ENCODE measurements around the gene SCN10A.

SCN10A gene

DNA sequence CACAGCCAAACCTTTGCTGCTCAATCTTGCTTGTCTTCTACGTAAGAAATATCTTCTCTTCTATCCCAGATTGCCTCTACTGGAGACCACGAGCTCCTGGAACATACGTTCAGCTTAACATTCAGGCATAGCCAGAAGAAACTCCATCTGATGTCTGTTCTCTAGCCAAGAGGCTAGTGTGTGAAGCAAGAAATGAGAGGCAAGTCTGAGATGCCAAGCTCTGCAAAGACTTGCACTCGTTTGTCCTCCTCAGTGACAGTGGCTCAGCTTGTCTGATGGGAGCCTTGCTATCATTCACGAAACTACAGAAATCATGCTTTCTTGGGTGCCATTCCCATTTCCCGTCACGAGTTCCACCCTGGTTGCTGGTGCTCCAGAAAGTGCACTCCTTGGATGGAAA, at the start of gene SCN10A:
TSS of gene SCN10A (minus strand) at position 192 of the 400 bp plus-strand sequence. CDS start 22,207 bp downstream, outside the sequence.
- FAIRE-seq = no peak

DNA sequence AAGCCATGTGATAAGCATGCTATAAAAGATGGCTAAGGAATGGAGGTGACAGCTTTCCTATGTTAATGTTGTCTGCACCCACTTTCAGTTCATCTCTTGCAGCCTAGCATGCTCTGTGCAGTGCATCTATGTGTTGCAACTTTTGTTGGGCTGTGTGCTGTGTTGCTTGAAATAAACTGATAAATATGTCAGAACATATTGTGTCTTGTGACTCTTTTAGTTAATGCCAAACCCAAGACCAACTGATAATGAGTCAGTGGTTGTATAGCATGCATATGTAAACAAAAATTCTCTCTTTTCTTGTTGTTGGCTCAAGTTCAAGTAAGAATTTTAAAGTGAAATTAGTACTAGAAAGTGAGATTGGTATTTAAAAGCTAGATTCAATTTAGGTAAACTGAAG, 37.0 kb upstream of the SCN10A start:
- FAIRE-seq = no peak

DNA sequence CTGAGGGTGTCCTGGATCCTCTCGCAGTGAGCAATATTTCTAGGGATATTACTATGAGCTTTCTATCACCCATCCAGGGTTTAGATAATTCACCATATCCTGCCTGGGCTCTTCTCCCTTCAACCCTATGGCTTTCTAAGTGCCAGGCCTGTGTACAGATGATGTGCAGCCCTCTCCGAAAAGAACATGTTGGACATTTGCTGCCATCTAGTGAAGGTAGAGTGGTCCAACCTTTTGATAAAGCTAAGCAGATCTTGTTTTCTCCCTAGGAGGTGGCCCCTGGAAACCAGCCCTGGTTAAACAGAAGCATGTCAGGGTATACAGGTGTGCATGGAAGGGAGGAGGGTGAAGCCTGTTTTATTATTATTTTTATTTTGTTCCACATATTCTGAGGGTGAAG, 27.9 kb upstream of the SCN10A start:
- FAIRE-seq = no peak

DNA sequence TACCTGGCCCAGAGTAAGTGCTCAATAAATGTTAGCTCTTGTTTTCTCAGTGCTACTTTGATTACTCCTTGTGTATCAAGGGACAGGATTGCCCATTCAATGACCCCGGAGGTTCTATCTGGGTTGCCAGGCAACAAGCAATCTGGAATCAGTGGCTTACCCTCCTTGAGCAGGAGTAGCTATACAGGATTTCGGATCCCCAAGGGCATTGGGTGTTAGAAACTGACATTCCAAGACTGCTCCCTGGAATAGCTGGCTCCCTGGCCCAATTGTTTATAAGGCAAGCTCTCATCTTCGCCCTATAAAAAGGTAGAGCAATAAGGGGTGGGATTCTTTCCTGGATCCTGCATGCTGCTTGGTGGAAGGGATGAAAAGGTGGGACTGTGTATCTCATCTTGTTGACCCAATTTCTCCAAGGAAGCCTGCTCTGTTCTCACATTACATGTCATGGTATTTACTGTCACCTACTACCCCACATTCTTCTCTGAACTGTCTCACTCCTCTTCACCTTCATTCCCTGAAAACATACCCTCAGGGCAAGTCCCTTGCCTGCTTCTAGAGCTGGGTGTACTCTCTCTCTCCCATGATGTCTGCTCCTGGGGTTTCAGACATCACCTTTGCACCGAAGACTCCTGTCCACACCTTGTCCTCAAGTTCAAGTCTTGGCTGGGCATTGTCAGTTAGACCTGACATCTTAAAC, 26.4 kb upstream of the SCN10A start:
- FAIRE-seq = no peak

DNA sequence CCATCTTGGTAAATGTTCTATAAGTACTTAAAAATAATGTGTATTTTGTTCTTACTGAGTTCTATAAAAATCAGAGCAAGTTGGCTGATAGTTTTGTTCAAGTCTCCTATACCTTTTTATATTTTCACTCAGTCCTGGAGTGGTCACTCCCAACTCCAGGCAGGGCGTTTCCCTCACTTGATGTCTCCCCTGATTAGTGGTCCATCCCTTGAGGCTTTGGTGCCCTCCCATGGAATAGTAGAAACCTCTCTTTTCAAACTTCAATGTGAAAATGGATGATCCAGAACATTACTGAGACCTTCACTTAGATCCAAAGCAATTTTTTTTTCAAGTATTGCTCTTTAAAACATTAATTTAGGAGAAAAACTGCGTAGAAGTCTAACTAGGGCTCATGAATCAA, 25.0 kb upstream of the SCN10A start:
- FAIRE-seq = no peak

DNA sequence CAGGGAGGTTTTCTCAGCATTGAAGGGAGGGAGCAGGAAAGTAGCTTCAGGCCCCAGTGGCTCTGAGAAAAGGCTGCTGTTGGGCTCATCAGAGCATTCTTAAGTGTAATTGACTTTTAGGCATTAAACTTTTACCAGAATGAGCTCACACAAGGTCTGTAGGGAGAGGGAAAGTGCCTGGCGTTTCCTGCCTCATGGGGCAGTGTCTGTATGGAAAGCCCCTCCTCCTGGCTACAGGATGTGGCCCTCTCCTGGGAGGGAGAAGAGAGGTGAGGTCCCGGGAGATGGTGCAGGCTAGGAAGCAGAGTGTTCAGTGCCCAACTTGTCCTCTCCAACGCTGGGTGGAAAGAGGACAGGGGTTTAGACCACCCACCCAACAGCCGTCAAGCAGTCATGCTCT, 21.3 kb upstream of the SCN10A start:
- FAIRE-seq = no peak

DNA sequence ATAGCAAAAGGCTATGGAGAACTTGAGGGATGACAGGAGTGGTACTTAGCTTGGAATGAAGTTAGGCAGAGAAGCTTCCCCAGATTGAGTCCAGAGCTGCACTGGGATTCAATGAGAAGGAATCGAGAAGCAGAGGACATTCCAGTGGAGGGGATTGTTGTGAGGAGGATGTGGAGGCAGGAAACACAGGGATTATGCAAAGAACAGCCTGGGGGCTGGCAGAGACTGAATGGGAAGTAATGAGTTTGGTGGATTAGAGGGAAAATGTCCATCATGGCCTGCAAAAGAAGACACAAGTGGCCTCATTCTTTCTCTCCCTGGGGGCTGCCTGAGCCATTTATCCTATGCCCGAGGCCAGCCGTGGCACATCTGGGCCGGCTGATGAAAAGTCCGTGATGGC, 20.5 kb upstream of the SCN10A start:
- no peak for FAIRE-seq

DNA sequence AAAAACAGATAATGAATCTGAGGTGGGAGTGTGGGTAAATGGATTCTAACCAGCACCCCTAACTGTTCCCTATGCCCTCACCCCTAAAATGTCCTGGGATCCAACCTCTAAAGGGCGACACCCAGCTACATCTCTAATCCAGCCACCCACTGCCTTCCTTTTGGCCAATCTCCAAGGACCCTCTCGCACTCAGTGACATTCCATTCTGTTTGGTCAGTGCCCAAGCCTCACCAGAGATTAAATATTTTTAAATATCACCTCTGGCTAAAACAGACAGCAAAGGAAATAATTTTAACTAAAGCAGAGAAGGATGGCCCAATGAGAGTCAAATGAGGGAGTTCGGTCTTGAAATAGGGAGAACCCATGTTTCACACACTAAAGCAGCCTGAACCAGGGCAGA, 19.9 kb upstream of the SCN10A start:
- no peak for FAIRE-seq

DNA sequence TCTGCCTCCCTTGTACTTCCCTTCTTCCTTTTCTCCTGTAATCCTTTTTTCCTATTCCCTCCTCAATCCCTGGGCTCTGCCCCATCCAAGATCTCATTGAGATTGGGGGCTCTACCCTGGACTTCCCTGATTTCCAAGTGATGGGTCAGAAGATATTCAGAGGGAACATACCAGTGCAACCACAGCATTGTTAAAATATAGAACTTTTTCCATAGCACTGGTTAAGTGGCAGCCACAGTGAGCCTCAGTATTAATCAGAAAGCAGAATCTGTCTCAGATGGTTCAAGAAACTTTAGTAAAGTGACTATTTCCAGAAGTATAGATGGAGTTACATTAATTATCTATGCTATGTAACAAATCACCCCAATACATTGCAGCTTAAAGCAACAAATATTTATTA, 18.7 kb upstream of the SCN10A start:
- no peak for FAIRE-seq

DNA sequence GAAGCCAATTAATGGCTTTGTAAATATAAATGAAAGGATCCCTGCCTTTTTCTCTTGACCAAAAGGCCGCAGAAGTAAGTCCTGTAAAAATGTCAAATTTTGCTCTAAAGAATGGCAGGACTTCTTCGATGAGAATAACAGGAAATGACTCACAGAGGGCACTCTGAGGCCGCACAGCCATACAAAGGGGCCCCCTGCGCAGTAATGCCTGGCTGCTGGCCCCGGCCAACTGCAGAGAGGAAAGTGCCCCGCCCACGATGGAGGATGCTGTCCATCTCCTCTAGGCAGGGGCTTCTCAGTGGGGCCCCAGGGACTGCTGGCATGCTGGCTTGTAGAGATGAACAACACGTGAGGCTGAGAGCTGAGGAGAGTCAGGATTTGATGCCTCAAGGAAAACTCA, 18.1 kb upstream of the SCN10A start:
- FAIRE-seq = peak; percentile 78

DNA sequence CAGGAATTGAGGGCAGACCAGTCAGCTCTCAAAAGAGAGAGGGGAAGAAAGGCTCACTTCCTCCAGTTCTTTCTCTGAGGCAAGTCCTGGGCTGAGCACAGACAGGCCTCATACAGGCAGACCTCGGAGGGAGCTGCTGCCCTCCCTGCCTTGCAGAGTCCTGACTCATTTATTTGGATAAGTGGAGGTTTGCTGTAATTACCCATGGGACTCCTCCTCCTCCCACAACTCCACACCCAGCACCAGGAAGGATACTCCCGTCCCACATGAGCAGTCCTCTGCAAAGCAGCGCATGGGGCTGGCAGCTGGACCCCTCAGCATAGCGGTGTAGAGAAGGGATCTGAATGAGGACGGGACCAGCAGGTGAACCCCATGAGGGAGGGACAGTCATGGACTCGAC, 13.4 kb upstream of the SCN10A start:
- no peak for FAIRE-seq

DNA sequence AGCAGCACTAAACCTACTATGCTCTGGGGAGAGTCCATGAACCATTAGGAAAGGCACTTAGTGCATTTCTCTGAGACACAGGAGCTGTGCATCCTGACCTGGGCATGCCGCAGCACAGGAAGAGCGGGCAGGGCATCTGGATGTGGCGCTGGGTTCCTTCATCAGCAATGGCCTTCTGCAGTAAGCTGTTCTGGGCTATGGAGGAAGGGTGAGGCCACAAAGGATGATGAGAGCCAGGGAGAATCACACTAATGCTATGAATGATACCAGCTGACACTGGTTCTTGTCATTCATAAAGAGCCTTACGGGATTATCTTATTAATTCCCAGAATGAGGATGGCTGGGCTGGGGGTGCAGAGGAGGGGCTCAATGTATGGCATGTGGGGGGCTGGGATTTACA, 12.7 kb upstream of the SCN10A start:
- FAIRE-seq = no peak

DNA sequence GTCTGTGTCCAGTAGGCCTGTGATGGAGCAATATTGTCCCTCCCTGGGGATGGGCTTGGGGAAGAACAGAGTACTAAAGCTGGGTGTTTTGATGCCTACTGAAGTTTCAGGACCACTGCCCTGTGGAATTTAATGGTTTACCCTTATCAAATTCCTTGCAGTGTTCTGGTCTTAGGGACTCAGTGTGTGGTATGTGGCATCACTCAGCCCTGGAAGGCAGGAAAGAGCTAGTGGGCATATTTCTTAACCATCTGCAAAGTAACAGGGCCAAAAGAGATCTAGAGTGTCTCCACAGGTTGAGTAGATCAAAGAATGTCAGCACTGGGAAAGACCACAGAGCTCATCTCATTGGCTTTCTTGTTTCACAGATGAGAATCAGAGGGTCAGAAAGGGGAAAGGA, 11.8 kb upstream of the SCN10A start:
- FAIRE-seq = no peak

DNA sequence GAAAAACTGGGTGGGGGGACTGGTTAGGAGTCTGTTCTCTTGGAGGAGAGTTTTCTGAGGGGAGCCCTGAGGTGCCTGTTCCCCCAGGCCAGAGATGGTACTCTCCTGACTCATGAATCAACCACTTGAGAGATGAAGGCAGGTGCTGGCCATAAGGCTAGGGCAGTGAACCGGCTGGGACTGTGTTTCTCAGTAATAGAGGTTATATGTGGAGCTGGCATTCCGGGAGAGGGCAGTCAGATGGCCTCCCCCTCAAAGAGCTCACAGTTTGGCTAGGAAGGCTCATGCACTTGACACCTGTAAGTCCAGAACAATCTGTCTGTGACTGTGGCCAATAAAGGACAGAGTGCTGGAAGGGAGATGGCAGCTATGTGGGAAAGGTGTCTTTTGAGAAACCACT, 10.0 kb upstream of the SCN10A start:
- FAIRE-seq = no peak

DNA sequence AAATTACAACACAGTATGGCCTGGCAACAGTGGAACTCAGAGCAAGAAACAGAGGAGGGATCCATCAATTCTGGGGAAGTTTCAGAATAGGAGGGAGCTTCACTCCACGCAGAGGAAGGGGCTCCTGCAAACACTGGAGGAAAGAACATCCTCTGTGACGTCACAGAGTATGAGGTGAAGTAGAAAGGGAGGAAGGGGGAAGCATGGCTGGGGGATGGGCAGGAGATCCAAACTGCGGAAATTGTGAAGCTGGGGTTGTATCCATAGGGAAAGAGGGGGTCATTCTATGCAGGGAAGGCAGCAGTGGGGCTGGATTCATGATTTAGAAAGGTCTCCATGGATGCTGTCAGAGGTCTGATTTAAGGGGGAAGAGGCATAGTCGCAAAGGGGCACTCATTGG, 8.3 kb upstream of the SCN10A start:
- no peak for FAIRE-seq

DNA sequence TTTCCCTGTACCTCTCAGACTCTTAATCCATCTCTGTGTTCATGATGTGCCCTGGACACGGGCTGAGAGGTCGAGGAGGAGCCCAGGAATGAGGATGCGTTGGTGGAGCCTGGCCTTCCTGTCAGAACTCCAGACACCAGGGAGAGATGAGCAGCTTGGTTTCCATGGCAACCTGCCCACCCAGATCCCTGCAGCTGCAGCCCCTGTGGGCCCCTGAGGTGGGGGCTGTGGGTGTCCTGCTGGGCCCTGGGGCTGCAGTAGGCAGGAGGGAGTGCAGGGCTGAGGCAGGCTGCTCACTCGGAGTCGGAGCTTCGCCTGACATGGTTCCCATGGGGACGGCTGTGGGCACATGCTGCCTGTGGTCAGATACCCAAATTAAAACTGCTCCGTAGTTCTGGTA, 7.7 kb upstream of the SCN10A start:
- FAIRE-seq = no peak

DNA sequence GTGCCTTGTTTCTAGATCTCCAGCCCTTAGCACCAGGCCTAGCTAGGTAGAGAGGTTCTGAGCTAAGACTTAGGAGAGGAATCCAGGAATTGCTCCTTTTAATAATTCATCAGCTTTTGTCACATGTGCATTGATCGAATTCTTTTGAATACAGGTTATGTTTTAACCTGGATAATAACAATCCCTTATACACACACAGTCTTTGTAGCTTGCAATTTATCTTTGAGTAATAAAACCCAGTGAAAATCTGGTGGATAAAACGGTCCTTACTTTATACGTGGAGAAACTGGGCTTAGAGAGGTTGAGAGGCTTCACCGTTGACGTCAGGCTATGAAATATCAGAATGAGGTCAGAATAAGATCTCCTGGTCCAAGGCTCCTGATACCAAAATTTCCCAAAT, 7.2 kb upstream of the SCN10A start:
- FAIRE-seq = no peak

DNA sequence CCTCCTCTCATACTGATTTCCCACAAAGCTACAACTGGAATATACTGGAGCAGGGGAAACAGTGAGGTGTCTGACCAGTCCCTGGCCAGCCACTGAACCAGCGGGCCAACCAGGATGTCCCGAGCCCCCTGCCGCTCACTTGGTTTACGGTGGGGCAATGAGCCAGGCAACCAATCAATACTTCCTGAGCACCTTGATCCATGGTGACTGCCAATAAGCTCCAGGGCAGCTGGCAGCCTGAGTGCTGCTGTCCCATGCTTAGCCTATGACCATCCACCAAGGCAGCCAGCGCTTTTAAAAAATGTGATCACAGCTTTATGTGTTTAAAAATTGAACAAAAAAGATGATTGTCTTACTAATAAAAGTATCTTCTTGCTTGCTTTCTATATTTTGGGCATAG, 4.2 kb downstream of the SCN10A start:
- no peak for FAIRE-seq

DNA sequence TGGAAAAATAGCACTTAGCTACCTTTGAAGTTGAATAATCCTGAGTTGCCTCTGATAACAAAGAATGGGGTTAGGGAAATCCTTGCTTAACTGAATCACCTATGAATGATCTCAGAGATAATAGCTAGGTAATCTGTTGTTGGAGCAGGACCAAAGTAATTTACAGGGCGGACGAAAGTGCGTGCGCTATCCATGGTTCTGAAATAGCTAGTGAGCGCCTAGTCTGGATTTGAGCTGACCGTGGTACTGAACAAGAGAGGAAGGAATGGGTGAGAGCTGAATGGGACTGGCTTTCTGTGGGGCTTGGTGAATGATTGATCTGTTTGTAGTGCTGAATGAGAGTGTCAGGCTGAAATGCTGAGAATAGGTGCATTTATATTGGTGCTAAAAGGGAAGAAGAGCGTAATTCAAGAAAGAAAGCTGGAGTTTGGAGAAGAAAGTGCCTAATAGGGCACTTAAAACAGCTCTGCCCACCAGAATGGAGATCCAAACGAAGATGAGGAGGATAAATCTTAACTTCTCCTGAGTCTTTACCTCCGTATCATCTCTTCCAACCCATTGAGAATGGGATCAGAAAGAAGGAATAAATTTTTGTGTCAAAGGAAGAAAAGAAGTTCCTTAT, 10.1 kb downstream of the SCN10A start:
- no peak for FAIRE-seq

DNA sequence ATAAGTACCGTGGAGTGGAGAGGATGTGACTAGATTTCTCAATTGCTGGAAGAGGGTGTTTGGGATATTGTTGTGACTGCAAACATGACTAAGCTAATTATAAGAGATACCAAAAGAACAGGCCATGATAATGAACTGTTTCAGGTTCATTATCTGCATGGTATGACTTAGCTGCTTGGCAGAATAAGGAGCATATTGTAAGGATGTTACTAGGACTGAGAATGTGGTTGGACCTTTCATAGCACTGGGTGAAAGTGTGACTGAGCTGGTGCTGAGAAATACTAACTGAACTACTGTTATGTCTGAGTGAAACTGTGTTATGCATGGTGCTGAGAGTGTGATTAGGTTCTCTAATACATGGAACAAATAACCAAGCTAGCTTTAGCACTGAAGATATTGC, 11.0 kb downstream of the SCN10A start:
- FAIRE-seq = no peak

DNA sequence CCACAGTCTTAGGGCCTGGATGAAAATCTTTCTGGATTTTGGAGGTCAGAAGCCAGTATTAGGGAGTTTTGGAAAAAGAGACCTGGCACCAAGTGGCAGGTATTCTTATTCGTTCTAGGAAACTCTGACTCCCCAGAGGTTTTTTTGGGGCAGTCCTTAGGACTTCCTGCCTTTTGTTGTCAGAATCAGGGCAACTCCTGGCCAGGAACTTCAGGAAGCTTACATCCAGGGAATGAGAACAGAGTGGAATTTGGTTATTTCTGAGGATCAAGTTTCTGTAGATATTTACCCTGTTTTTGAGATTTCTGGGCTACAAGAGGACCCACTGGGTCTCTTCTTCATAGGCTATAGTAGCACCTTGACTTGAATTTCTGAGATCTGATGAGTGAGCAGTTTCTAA, 15.5 kb downstream of the SCN10A start:
- FAIRE-seq = no peak

DNA sequence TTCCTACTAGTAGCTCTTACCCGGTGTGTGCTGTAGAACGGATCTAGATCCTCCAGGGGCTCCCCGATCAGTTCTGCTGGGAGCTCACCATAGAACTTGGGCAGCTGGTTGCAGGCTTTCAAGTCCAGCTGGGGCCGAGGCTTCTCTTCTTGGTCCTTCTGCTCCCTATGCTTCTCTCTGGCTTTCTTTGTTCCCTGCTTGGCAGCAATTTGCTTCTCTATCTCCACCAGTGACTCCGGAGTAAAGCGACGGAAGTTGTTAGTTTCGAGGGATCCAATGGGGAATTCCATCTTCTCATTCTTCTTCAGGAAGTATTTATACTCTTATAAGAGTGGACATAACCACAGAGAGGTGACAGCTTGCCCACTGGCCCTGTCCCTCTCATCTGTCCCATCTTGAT, 22.3 kb downstream of the SCN10A start:
- FAIRE-seq = no peak

DNA sequence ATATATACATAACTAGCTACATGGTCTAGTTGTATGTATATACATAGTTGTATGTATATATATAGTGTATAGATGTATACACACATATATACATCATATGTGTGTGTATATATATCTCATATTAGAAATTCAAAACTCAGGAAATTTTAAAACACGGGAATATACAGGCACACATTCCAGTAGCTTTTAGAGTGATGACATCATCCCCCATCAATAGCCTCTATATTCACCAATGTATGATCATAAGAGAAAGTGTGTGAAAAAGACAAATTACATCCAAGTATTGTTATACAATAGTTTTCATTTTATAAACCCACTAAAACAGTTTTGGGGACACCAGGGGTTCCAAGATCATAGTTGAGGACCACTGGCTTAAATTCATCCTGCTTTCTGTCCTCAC, 23.0 kb downstream of the SCN10A start:
- FAIRE-seq = no peak

DNA sequence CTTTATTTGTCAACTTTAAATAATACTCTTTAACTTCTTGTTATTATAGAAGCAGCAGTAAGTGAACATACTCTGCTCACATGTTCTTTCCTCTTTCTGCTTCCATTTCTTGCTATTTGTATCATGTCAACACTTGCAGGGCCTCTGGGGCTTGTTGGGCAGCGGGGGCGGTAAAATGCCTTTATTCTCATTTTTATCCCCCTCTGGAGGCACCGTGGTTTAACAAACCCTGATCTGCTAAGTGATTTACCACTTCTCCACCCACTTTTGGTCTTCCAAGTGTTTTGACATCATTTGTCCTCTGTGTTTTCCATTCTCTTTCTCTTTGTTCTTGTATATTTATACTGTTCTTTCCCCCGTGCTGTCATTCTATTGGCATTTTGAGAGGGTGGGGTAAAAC, 33.9 kb downstream of the SCN10A start:
- no peak for FAIRE-seq

DNA sequence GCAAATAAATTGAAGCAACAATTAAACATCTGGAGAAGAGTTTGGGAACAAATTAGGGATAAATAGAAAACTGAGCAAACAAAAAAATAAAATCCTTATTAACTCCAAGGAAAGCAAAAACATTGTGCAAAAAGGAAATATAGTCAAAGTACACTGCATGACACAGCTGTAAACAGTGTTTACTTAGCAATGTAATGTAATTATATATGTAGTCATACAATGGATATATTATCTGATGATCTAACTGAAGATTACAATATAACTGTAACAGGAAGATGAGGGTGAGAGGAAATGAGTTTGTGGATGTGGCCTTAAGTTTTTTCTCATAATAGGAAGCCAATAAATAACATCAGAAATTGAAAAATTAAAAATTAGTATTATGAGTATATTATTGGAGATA, 42.5 kb downstream of the SCN10A start:
- no peak for FAIRE-seq
